Measurements from ENCODE around the gene CD300LF. TPM values are rescaled to one million over a fixed set of nuclear protein-coding genes. Genes with fewer than 3 reads are reported as not detected.

Gene CD300LF
- total and polyA plus RNA-seq, 2 donors from 2014 or later = 0.49 to 3.1 TPM

GRCh38 chr17:74756891-74757290 lies 44.2 kb upstream of the CD300LF start:
- peak overlapping the region in 1 of 3 donors; percentile 34 for H3K9ac ChIP-seq (ENCODE audit: low read length in 3 of 3)
- DNase-seq (no peak), FAIRE-seq (no peak)
- intact Hi-C loops (cut with DNase I) = no loop called here
- peaks cover 2 to 51% (median 37%) of the 10 kb centered on the region in 3 donors for H3K4me1 ChIP-seq (ENCODE audit: control insufficient read depth in 2 of 3, insufficient read depth in 2 of 3, low read depth in 1 of 3, low read length in 3 of 3)
- TF ChIP-seq, protein P1, sequence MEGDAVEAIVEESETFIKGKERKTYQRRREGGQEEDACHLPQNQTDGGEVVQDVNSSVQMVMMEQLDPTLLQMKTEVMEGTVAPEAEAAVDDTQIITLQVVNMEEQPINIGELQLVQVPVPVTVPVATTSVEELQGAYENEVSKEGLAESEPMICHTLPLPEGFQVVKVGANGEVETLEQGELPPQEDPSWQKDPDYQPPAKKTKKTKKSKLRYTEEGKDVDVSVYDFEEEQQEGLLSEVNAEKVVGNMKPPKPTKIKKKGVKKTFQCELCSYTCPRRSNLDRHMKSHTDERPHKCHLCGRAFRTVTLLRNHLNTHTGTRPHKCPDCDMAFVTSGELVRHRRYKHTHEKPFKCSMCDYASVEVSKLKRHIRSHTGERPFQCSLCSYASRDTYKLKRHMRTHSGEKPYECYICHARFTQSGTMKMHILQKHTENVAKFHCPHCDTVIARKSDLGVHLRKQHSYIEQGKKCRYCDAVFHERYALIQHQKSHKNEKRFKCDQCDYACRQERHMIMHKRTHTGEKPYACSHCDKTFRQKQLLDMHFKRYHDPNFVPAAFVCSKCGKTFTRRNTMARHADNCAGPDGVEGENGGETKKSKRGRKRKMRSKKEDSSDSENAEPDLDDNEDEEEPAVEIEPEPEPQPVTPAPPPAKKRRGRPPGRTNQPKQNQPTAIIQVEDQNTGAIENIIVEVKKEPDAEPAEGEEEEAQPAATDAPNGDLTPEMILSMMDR (IDR thresholded peaks at IDR 0.05; ENCODE audit: borderline replicate concordance, extremely low read depth, insufficient read depth) = no peak
- no peaks in the 10 kb centered on the region for H3K27me3 ChIP-seq (ENCODE audit: control insufficient read depth, insufficient read depth, low read length)
- H3K27ac ChIP-seq (ENCODE audit: low read depth in 2 of 2, low read length in 2 of 2) = no peak overlapping the region
- no peaks in the 10 kb centered on the region for H3K9me3 ChIP-seq (ENCODE audit: control insufficient read depth in 2 of 3, insufficient read depth in 1 of 3, low read length in 3 of 3)
- peaks cover 0 to 2% (median 0%) of the 10 kb centered on the region in 3 donors for H3K36me3 ChIP-seq (ENCODE audit: control insufficient read depth in 2 of 3, insufficient read depth in 3 of 3, low read length in 3 of 3)
- H3K4me3 ChIP-seq (ENCODE audit: low read length in 3 of 3) = no peak overlapping the region

- Histone ChIP-seq H3K36me3 (ENCODE audit: control insufficient read depth in 2 of 3, insufficient read depth in 3 of 3, low read length in 3 of 3) (peaks cover 0 to 3% (median 2%) of the 10 kb centered on the region in 3 donors), H3K9me3 (ENCODE audit: control insufficient read depth in 2 of 3, insufficient read depth in 1 of 3, low read length in 3 of 3) (no peaks in the 10 kb centered on the region), H3K27ac (ENCODE audit: low read depth in 2 of 2, low read length in 2 of 2) (no peak overlapping the region), H3K27me3 (ENCODE audit: control insufficient read depth, insufficient read depth, low read length) (no peaks in the 10 kb centered on the region), H3K4me3 (ENCODE audit: low read length in 3 of 3) (no peak overlapping the region), H3K9ac (ENCODE audit: low read length in 3 of 3) (no peak overlapping the region), H3K4me1 (ENCODE audit: control insufficient read depth in 2 of 3, insufficient read depth in 2 of 3, low read depth in 1 of 3, low read length in 3 of 3) (peaks cover 2 to 52% (median 36%) of the 10 kb centered on the region in 3 donors)
- intact Hi-C loops (cut with DNase I) = no loop called here
- no peak for DNase-seq
- TF ChIP-seq, protein P1 (IDR thresholded peaks at IDR 0.05; ENCODE audit: borderline replicate concordance, extremely low read depth, insufficient read depth) = no peak
- no peak for FAIRE-seq
Measured at GRCh38 chr17:74755533-74755932, 42.8 kb upstream of the CD300LF start.

DNA sequence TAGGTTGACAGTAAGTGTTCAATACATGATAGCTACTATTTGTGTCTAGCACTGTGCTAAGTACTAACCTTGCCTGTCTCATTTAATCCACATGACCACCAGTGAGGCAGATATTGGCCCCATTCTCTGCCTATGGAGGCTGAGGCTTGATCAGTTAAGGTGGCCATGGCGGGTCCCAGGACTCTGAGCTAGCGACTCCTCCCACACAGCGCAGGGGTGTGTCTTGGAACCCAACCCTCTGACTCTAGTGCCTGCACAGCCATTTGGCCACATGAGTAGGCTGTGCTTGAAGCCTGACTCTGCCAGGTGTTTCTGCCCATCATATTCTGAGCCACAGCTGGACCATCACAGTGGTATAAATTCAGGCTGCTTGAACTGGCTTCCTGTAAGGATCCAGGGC lies 42.1 kb upstream of the CD300LF start:
- FAIRE-seq (no peak), DNase-seq (no peak)
- intact Hi-C loops (cut with DNase I) = no loop called here
- H3K4me3 ChIP-seq (ENCODE audit: low read length in 3 of 3) = no peak overlapping the region
- H3K27ac ChIP-seq (ENCODE audit: low read depth in 2 of 2, low read length in 2 of 2) = no peak overlapping the region
- peaks cover 0 to 3% (median 2%) of the 10 kb centered on the region in 3 donors for H3K36me3 ChIP-seq (ENCODE audit: control insufficient read depth in 2 of 3, insufficient read depth in 3 of 3, low read length in 3 of 3)
- peaks cover 2 to 52% (median 29%) of the 10 kb centered on the region in 3 donors for H3K4me1 ChIP-seq (ENCODE audit: control insufficient read depth in 2 of 3, insufficient read depth in 2 of 3, low read depth in 1 of 3, low read length in 3 of 3)
- no peaks in the 10 kb centered on the region for H3K27me3 ChIP-seq (ENCODE audit: control insufficient read depth, insufficient read depth, low read length)
- no peak overlapping the region for H3K9ac ChIP-seq (ENCODE audit: low read length in 3 of 3)
- no peaks in the 10 kb centered on the region for H3K9me3 ChIP-seq (ENCODE audit: control insufficient read depth in 2 of 3, insufficient read depth in 1 of 3, low read length in 3 of 3)
- TF ChIP-seq, protein P1 (IDR thresholded peaks at IDR 0.05; ENCODE audit: borderline replicate concordance, extremely low read depth, insufficient read depth) = no peak

All from kidney (tissue), 14 donors.